Measurements from ENCODE around the gene C2CD2. TPM values are rescaled to one million over a fixed set of nuclear protein-coding genes. Genes with fewer than 3 reads are reported as not detected.

C2CD2 gene
- total RNA-seq, 1 experiment from 2014 or later = 12.6 TPM

- no peak for DNase-seq
- ChIA-PET CTCF (no interaction called here), POLR2A (no interaction called here)
- peaks cover 4% of the 10 kb centered on the region for H3K9me3 Mint-ChIP-seq (ENCODE audit: unreplicated experiment)
- H3K36me3 ChIP-seq (ENCODE audit: control insufficient read depth, insufficient read depth, low read length) = no peaks in the 10 kb centered on the region
- no peak overlapping the region for H3K27ac Mint-ChIP-seq (ENCODE audit: unreplicated experiment)
- H3K27me3 ChIP-seq (replicated peaks; ENCODE audit: control insufficient read depth, insufficient read depth, low read length) = no peaks in the 10 kb centered on the region
- H3K4me3 Mint-ChIP-seq (ENCODE audit: unreplicated experiment) = no peak overlapping the region
- no peaks in the 10 kb centered on the region for H3K9me3 ChIP-seq
- TF ChIP-seq CTCF (IDR thresholded peaks at IDR 0.05; ENCODE audit: insufficient read depth in 1 of 2, low read depth in 1 of 2, low read length in 1 of 2, severe bottlenecking in 1 of 2, unreplicated experiment in 1 of 2) = no peak
- peaks cover 6% of the 10 kb centered on the region for H3K4me1 Mint-ChIP-seq (ENCODE audit: low read depth, unreplicated experiment)
- H3K27me3 Mint-ChIP-seq (ENCODE audit: insufficient read depth, unreplicated experiment) = no peaks in the 10 kb centered on the region
- H3K4me1 ChIP-seq = no peaks in the 10 kb centered on the region
- BruUV-seq (replicated peaks) = no TSS peak
- no peak overlapping the region for H3K4me3 ChIP-seq (ENCODE audit: low read depth, low read length)
- H3K36me3 Mint-ChIP-seq (ENCODE audit: insufficient read depth, unreplicated experiment) = no peaks in the 10 kb centered on the region
- intact Hi-C loops (cut with micrococcal nuclease; ENCODE audit: unreplicated experiment) = no loop called here
Measured at GRCh38 chr21:41846536-41846935, 107.3 kb downstream of the C2CD2 start.

GRCh38 chr21:41846033-41846317 lies 107.8 kb downstream of the C2CD2 start:
- intact Hi-C loops (cut with micrococcal nuclease; ENCODE audit: unreplicated experiment) = no loop called here
- Mint-ChIP-seq H3K4me1 (ENCODE audit: low read depth, unreplicated experiment) (peaks cover 6% of the 10 kb centered on the region), H3K36me3 (ENCODE audit: insufficient read depth, unreplicated experiment) (no peaks in the 10 kb centered on the region), H3K27me3 (ENCODE audit: insufficient read depth, unreplicated experiment) (no peaks in the 10 kb centered on the region), H3K9me3 (ENCODE audit: unreplicated experiment) (peaks cover 9% of the 10 kb centered on the region), H3K27ac (ENCODE audit: unreplicated experiment) (no peak overlapping the region), H3K4me3 (ENCODE audit: unreplicated experiment) (no peak overlapping the region)
- BruUV-seq (replicated peaks) = no TSS peak
- DNase-seq = no peak
- no peak overlapping the region for H3K4me3 ChIP-seq (ENCODE audit: low read depth, low read length)
- H3K36me3 ChIP-seq (ENCODE audit: control insufficient read depth, insufficient read depth, low read length) = no peaks in the 10 kb centered on the region
- ChIA-PET CTCF (no interaction called here), POLR2A (no interaction called here)
- H3K9me3 ChIP-seq = peaks cover 5% of the 10 kb centered on the region
- H3K27me3 ChIP-seq (replicated peaks; ENCODE audit: control insufficient read depth, insufficient read depth, low read length) = no peaks in the 10 kb centered on the region
- TF ChIP-seq CTCF (IDR thresholded peaks at IDR 0.05; ENCODE audit: insufficient read depth in 1 of 2, low read depth in 1 of 2, low read length in 1 of 2, severe bottlenecking in 1 of 2, unreplicated experiment in 1 of 2) = no peak
- H3K4me1 ChIP-seq = no peaks in the 10 kb centered on the region

DNA sequence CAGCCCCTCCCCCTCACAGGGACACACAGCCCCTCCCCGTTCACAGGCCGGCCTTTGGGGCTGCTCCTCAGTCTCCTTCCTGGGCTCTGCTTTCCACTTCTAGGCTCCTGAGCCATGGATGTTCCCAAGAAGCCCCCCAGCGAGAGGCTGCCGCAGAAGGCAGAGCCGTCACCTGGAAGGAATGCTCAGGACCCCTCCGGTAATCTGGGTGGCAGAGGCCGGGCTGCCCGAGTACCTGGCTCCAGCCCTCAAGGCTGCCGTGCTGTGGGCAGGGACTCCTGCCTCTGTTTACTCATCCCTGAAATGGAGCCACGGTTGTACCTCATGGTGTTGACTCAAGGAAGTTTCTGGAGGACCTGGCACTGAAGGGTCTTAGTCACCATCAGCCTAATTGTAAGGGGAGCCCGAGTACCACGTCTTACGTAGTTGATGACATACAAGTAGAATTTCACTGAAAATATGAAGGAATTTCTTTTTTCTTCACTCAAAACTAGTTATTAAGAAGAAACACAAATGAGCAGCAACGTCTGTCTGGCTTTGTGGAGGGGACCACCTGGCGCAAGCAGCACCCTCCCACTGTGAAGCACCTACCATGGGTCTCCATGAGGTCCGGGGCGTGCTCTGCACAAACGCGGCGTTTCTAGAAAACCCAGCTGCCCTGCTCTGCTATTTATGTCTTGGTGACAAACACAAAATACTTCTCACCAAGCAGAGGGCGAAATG lies 108.3 kb downstream of the C2CD2 start:
- no peak overlapping the region for H3K4me3 Mint-ChIP-seq (ENCODE audit: unreplicated experiment)
- CTCF ChIA-PET = no interaction called here

More for the DNA sequence above, 108.3 kb downstream of the C2CD2 start:
- DNase-seq = no peak
- Mint-ChIP-seq H3K36me3 (ENCODE audit: insufficient read depth, unreplicated experiment) (peaks cover 1% of the 10 kb centered on the region), H3K9me3 (ENCODE audit: unreplicated experiment) (peaks cover 14% of the 10 kb centered on the region), H3K27me3 (ENCODE audit: insufficient read depth, unreplicated experiment) (no peaks in the 10 kb centered on the region), H3K4me1 (ENCODE audit: low read depth, unreplicated experiment) (peaks cover 6% of the 10 kb centered on the region), H3K27ac (ENCODE audit: unreplicated experiment) (no peak overlapping the region)
- Histone ChIP-seq H3K4me3 (ENCODE audit: low read depth, low read length) (no peak overlapping the region), H3K9me3 (peaks cover 10% of the 10 kb centered on the region), H3K4me1 (no peaks in the 10 kb centered on the region), H3K27me3 (replicated peaks; ENCODE audit: control insufficient read depth, insufficient read depth, low read length) (no peaks in the 10 kb centered on the region), H3K36me3 (ENCODE audit: control insufficient read depth, insufficient read depth, low read length) (no peaks in the 10 kb centered on the region)
- POLR2A ChIA-PET = no interaction called here
- TF ChIP-seq CTCF (IDR thresholded peaks at IDR 0.05; ENCODE audit: insufficient read depth in 1 of 2, low read depth in 1 of 2, low read length in 1 of 2, severe bottlenecking in 1 of 2, unreplicated experiment in 1 of 2) = no peak
- no TSS peak for BruUV-seq (replicated peaks)
- intact Hi-C loops (cut with micrococcal nuclease; ENCODE audit: unreplicated experiment) = no loop called here

Measured in Caco-2 (cell line).